Stomach (tissue), 9 donors: ENCODE measurements around the gene PDE4B. TPM values are rescaled to one million over a fixed set of nuclear protein-coding genes. Genes with fewer than 3 reads are reported as not detected.

Experiments
- DNase-seq, 2 donors: peaks; one replicate each; pipeline versions ENCODE4 v3.0.0 to v3.0.0-alpha.2; 2013 to 2019
- H3K27ac ChIP-seq, 5 donors: fragments of 200-600 bp in 4 of 5; sonication (generic) in 4 of 5; one replicate each; pipeline ENCODE4 v1.5.1; 2013 to 2019; ENCODE audit warnings: mild to moderate bottlenecking in 1 of 5, moderate library complexity in 1 of 5
- H3K27me3 ChIP-seq, 3 donors: fragments of 200-600 bp; sonication (generic); one replicate each; pipeline ENCODE4 v1.5.1; 2017 to 2019; ENCODE audit warnings: mixed run types in 1 of 3
- H3K36me3 ChIP-seq, 4 donors: fragments of 200-600 bp; sonication (generic); 1 replicate in 3 of 4; 2 replicates in 1 of 4; pipeline ENCODE4 v1.5.1; 2016 to 2019
- H3K4me1 ChIP-seq, 4 donors: fragments of 200-600 bp; sonication (generic); one replicate each; pipeline ENCODE4 v1.5.1; 2016 to 2019
- H3K4me3 ChIP-seq, 4 donors: fragments of 200-600 bp; sonication (generic) in 3 of 4; one replicate each; pipeline ENCODE4 v1.5.1; 2016 to 2019; ENCODE audit warnings: mild to moderate bottlenecking in 1 of 4
- H3K9me3 ChIP-seq, 4 donors: fragments of 200-600 bp; sonication (generic); one replicate each; pipeline ENCODE4 v1.5.1; 2016 to 2019
- EP300 ChIP-seq: sonication (generic); formaldehyde crosslinking; IDR thresholded peaks from one replicate; pipeline ENCODE4 v1.6.1; 2017; ENCODE audit warnings: antibody characterized with exemption
- POLR2A ChIP-seq, 4 donors: fragments of 450-650 bp; IDR thresholded peaks; one replicate each; pipeline ENCODE4 v1.6.1; 2016; ENCODE audit warnings: antibody characterized with exemption in 4 of 4, control low read depth in 2 of 4, mild to moderate bottlenecking in 1 of 4, moderate library complexity in 1 of 4
- POLR2AphosphoS5 ChIP-seq, 3 donors: sonication (generic); formaldehyde crosslinking; IDR thresholded peaks; one replicate each; pipeline ENCODE4 v1.6.1; 2016; ENCODE audit warnings: antibody characterized with exemption in 3 of 3
- WGBS, 5 donors: extraction: QIAGEN DNeasy Blood & Tissue Kit in 3 of 5; methylation state at CpG; one replicate each; pipeline versions ENCODE4 v1.1.5 to v1.1.7; 2013 to 2018; 5-methylcytosine and 5-hydroxymethylcytosine counted together
- intact Hi-C: fragments of 100-400 bp; cut with DNase I; formaldehyde crosslinking; loops from one replicate; pipeline ENCODE4 v1.15.1; 2023; ENCODE audit warnings: low total_unique reads
- polyA plus RNA-seq, 3 donors: library from polyadenylated mRNA; stranded (reverse); fragments of 200-250 nt; gene quantifications; one replicate each; pipeline ENCODE4 v1.2.3, GENCODE V29; 2013
- total RNA-seq, 5 donors: library from RNA; depleted of rRNA; stranded (reverse); fragments of >200 nt; gene quantifications; one replicate each; pipeline versions ENCODE4 v1.1.0 to v1.2.3, GENCODE V29; 2014 to 2016
- TF ChIP-seq, protein P1 (sequence below), 7 experiments: fragments of 450-650 bp in 4 of 7; fragments of 200-600 bp in 3 of 7; sonication (generic) in 3 of 7; IDR thresholded peaks; one replicate each; pipeline ENCODE4 v1.5.1; 2016 to 2019; ENCODE audit warnings: antibody characterized with exemption in 7 of 7, control low read depth in 2 of 7, mild to moderate bottlenecking in 1 of 7
- donor health status: healthy with polysubstance abuse.
- donor health status: Bipolar disorder and iron deficiency.
- donor health status: healthy.

The PDE4B gene
- total and polyA plus RNA-seq, 8 donors, result 0.45 to 34.3 (median 3.2) TPM

DNA sequence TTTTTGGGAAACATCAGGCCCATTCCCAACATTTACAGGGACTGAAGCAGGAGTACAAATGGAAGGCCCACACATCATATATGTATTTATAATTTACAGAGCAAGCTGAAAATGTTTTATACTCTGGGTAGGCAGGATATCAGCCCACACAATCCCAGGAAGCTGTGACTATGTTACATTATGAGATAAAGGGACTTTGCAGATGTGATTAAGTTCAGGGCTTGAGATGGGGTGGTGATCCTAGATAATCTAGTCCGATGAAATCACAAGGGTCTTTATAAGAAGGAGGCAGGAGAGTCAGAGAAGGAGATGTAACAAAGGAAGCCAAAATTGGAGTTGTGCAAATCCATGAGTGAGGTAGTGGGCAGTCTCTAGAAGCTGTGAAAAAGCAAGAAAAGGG lies 160.5 kb downstream of the PDE4B start:
- TF ChIP-seq, protein P1, sequence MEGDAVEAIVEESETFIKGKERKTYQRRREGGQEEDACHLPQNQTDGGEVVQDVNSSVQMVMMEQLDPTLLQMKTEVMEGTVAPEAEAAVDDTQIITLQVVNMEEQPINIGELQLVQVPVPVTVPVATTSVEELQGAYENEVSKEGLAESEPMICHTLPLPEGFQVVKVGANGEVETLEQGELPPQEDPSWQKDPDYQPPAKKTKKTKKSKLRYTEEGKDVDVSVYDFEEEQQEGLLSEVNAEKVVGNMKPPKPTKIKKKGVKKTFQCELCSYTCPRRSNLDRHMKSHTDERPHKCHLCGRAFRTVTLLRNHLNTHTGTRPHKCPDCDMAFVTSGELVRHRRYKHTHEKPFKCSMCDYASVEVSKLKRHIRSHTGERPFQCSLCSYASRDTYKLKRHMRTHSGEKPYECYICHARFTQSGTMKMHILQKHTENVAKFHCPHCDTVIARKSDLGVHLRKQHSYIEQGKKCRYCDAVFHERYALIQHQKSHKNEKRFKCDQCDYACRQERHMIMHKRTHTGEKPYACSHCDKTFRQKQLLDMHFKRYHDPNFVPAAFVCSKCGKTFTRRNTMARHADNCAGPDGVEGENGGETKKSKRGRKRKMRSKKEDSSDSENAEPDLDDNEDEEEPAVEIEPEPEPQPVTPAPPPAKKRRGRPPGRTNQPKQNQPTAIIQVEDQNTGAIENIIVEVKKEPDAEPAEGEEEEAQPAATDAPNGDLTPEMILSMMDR (IDR thresholded peaks at IDR 0.05), result no peak
- TF ChIP-seq POLR2A (IDR thresholded peaks at IDR 0.05) (no peak), POLR2AphosphoS5 (IDR thresholded peaks at IDR 0.05) (no peak), EP300 (no peak)
- Histone ChIP-seq H3K27ac (no peak overlapping the region), H3K4me3 (no peak overlapping the region), H3K4me1 (peaks cover 0 to 13% (median 5%) of the 10 kb centered on the region in 4 donors), H3K27me3 (no peaks in the 10 kb centered on the region), H3K9me3 (no peaks in the 10 kb centered on the region), H3K36me3 (no peaks in the 10 kb centered on the region)
- WGBS, 5 donors, result 56 to 79% (median 58%) methylated on average over 1 of the region's 1 CpG
- DNase-seq, result no peak
- intact Hi-C loops, result loop anchor here (10.0 kb wide), 1 partner anchor 492 kb away; no protein-coding TSS in a partner anchor

- Histone ChIP-seq H3K27ac (no peak overlapping the region), H3K27me3 (no peaks in the 10 kb centered on the region), H3K9me3 (no peaks in the 10 kb centered on the region), H3K36me3 (no peaks in the 10 kb centered on the region), H3K4me1 (peaks cover 0 to 8% (median 2%) of the 10 kb centered on the region in 4 donors), H3K4me3 (no peak overlapping the region)
- DNase-seq, result peak in 1 of 2 donors; percentile 34
- intact Hi-C loops, result loop anchor here (10.0 kb wide), 1 partner anchor 490 kb away; no protein-coding TSS in a partner anchor
- no peak for TF ChIP-seq POLR2A (IDR thresholded peaks at IDR 0.05)
- TF ChIP-seq, protein P1 (IDR thresholded peaks at IDR 0.05), result no peak
- TF ChIP-seq POLR2AphosphoS5 (IDR thresholded peaks at IDR 0.05), result no peak
- TF ChIP-seq EP300, result no peak
- 28 to 57% (median 43%) methylated on average over 3 of the region's 3 CpGs for WGBS, 5 donors
These were observed 162.4 kb downstream of the PDE4B start for GRCh38 chr1:65955071-65955470.

- TF ChIP-seq, protein P1 (IDR thresholded peaks at IDR 0.05), result no peak
- TF ChIP-seq POLR2AphosphoS5 (IDR thresholded peaks at IDR 0.05) (no peak), EP300 (no peak), POLR2A (IDR thresholded peaks at IDR 0.05) (no peak)
- Histone ChIP-seq H3K27ac (no peak overlapping the region), H3K36me3 (no peaks in the 10 kb centered on the region), H3K9me3 (no peaks in the 10 kb centered on the region), H3K27me3 (no peaks in the 10 kb centered on the region), H3K4me1 (peaks cover 0 to 10% (median 4%) of the 10 kb centered on the region in 4 donors), H3K4me3 (no peak overlapping the region)
- intact Hi-C loops, result loop anchor here (10.0 kb wide), 1 partner anchor 489 kb away; no protein-coding TSS in a partner anchor
- no peak for DNase-seq
- WGBS, 5 donors, result 59 to 80% (median 63%) methylated on average over 6 of the region's 6 CpGs
These were observed 162.8 kb downstream of the PDE4B start for GRCh38 chr1:65955503-65955902.

DNA sequence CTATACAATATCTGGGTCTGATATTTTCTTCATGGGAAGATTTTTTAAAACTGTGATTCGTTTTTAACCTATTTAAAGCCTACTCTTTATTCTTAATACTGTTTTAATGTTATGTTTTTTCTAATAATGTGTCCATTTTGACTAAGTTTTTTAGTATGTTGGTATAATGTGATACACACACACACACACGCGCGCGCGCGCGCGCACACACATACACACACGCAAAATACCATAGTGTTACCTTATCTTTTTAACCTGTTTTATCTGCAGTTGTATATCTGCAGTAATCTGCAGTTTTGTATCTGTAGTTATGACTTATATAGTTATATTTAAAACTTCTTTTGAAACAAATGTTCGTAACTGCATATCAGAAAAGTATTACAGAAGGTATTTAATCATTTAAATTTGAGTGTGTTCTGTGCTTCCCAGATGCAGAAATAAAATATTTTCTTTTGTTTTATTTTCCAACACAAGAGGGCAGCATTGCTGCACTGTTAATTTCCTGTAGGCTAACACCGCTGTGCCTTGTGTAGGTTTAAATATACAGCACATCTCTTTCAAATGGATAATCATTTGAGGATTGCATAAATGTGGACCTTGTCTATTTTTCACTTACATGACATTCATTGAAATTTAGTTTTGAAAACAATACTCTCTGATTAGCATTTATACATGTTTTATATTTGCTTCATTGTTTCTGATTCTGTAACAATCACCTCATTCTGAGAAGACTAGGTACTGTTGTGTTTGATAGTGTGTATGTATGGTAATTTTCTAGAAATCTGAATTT lies 166.1 kb downstream of the PDE4B start:
- no peaks in the 10 kb centered on the region for H3K9me3 ChIP-seq
- no peak overlapping the region for H3K27ac ChIP-seq
- no peaks in the 10 kb centered on the region for H3K36me3 ChIP-seq
- no peak for TF ChIP-seq EP300
- TF ChIP-seq, protein P1 (IDR thresholded peaks at IDR 0.05), result peak in 5 of 7 experiments; percentile 10 to 75 (median 53)
- no peak for TF ChIP-seq POLR2A (IDR thresholded peaks at IDR 0.05)
- no peak for TF ChIP-seq POLR2AphosphoS5 (IDR thresholded peaks at IDR 0.05)
- 23 to 42% (median 32%) methylated on average over 12 of the region's 12 CpGs for WGBS, 5 donors
- no peak overlapping the region for H3K4me3 ChIP-seq
- H3K27me3 ChIP-seq, result no peaks in the 10 kb centered on the region
- intact Hi-C loops, result loop anchor here (10.0 kb wide), 1 partner anchor 486 kb away; no protein-coding TSS in a partner anchor
- H3K4me1 ChIP-seq, result peaks cover 0 to 10% (median 4%) of the 10 kb centered on the region in 4 donors
- DNase-seq, result peak in 1 of 2 donors; percentile 79
